Omental fat pad (tissue), 4 donors: ENCODE data around the gene KPTN. TPM values are rescaled to one million over a fixed set of nuclear protein-coding genes. Genes with fewer than 3 reads are reported as not detected.
A peak's percentile ranks its signal among the peaks of the same experiment; 100 is the strongest.

ENCODE experiments used
- ATAC-seq: fragments of 150-250 bp; one replicate; pipeline ENCODE4 v1.9.1; 2016; ENCODE audit warnings: mild to moderate bottlenecking, moderate library complexity; ENCODE audit not compliant: low FRiP score
- DNase-seq: peaks from one replicate; pipeline ENCODE4 v3.0.0-alpha.2; 2019; ENCODE audit warnings: low spot score
- total RNA-seq, 4 donors: library from RNA; depleted of rRNA; stranded (reverse); fragments of >200 nt; gene quantifications; one replicate each; pipeline ENCODE4 v1.1.0, GENCODE V29; 2016
- TF ChIP-seq, protein P1 (sequence below), 3 donors: fragments of 450-650 bp; IDR thresholded peaks; one replicate each; pipeline ENCODE4 v1.5.1; 2016 to 2017; ENCODE audit warnings: antibody characterized with exemption in 3 of 3, mild to moderate bottlenecking in 3 of 3, moderate library complexity in 2 of 3

Gene KPTN
- total RNA-seq, 4 donors from 2014 or later = 4.4 to 7.6 (median 5.5) TPM

DNA sequence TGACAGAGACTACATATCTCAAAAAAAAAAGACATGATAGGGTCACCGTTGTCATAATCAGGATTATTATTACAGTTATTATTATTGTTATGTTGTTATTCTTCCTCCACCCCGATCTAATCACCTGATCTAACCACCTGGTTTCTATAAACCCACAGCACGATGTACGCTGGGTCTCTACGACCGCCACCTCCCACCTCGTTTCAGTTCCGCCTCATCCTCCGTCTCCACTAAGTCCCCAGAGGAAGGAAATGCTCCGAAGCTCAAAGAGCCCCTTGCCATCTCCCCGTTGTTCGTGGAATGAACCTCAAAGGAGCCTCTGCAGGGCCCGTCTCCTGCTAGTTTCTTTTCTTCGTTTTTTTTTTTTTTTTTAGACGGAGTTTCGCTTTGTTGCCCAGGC lies 48.8 kb downstream of the KPTN start:
- ATAC-seq (no peak), DNase-seq (no peak)
- TF ChIP-seq, protein P1, sequence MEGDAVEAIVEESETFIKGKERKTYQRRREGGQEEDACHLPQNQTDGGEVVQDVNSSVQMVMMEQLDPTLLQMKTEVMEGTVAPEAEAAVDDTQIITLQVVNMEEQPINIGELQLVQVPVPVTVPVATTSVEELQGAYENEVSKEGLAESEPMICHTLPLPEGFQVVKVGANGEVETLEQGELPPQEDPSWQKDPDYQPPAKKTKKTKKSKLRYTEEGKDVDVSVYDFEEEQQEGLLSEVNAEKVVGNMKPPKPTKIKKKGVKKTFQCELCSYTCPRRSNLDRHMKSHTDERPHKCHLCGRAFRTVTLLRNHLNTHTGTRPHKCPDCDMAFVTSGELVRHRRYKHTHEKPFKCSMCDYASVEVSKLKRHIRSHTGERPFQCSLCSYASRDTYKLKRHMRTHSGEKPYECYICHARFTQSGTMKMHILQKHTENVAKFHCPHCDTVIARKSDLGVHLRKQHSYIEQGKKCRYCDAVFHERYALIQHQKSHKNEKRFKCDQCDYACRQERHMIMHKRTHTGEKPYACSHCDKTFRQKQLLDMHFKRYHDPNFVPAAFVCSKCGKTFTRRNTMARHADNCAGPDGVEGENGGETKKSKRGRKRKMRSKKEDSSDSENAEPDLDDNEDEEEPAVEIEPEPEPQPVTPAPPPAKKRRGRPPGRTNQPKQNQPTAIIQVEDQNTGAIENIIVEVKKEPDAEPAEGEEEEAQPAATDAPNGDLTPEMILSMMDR (IDR thresholded peaks at IDR 0.05) = no peak

DNA sequence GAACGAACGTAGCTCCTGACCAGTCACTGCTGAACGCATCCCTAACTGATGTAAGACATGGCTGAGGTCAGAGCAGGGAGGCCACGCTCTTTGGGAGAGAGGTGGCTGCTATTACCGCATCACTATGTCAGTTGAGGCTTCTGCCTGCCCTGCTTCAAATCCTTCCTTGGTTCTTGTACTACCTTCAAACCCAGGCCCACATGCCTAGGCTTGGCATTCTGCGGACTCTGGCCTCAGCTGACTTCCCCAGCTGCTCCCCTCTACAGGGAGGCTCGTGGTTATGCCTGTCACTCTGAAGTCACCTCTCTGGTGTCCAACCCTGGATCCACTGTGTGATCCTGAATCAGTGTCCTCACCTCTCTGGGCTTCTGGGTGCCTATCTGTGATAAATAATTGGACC lies 49.9 kb downstream of the KPTN start:
- TF ChIP-seq, protein P1 (IDR thresholded peaks at IDR 0.05) = no peak
- ATAC-seq (no peak), DNase-seq (no peak)

DNA sequence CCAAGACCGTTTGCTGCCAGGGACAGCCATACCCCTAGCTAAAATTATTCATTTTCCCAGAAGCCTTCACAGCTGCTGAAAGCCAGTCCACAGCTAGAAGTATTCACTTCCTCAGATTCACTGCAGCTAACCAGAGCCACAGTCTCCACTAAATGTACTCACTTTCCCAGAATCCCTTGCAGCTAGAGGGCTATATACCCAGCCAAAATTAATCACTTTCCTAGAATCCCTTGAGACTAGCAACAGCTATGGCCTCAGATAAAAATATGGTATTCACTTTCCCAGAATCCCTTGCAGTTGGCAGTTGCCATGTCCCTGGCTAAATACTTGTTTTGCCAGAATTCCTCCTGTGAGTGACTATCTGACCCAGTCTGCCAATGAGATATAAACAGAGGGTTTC lies 50.9 kb downstream of the KPTN start:
- ATAC-seq (no peak), DNase-seq (no peak)
- TF ChIP-seq, protein P1 (IDR thresholded peaks at IDR 0.05) = no peak

DNA sequence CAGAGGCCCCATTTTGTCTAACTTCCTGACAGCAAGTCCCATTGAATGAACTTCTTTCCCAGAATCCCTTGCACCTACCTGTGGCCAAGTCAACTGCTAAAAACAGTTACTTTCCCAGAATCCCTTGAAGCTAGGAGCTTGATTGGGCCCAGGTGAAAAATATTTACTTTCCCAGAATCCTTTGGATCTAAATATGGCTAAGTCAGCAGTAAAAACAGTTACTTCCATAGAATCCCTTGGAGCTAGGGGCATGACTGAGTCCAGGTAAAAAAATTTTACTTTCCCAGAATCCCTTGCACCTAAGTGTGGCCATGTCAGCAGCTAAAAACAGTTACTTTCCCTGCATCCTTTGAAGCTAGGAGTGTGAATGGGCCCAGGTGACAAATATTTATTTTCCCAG lies 51.5 kb downstream of the KPTN start:
- TF ChIP-seq, protein P1 (IDR thresholded peaks at IDR 0.05) = no peak
- DNase-seq (no peak), ATAC-seq (no peak)

DNA sequence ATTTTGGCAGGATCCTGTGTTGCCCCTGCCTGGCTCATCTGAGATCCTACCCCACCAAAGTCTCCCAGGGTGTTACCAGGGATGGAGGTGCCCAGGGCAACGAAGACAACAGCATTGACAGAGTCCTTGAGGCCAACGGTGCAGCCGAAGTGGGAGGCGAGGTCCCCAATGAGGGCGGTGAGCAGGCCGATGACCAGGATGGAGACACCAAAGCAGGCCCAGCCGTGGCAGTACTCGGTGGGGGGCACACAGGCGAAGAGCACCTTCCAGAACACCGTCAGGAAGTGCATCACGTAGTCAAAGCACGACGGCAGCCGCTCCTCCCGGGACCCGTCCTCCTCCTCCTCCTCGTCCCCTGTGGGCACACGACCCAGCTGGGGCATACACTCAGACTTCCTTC lies 51.9 kb downstream of the KPTN start:
- DNase-seq (no peak), ATAC-seq (no peak)
- TF ChIP-seq, protein P1 (IDR thresholded peaks at IDR 0.05) = no peak

DNA sequence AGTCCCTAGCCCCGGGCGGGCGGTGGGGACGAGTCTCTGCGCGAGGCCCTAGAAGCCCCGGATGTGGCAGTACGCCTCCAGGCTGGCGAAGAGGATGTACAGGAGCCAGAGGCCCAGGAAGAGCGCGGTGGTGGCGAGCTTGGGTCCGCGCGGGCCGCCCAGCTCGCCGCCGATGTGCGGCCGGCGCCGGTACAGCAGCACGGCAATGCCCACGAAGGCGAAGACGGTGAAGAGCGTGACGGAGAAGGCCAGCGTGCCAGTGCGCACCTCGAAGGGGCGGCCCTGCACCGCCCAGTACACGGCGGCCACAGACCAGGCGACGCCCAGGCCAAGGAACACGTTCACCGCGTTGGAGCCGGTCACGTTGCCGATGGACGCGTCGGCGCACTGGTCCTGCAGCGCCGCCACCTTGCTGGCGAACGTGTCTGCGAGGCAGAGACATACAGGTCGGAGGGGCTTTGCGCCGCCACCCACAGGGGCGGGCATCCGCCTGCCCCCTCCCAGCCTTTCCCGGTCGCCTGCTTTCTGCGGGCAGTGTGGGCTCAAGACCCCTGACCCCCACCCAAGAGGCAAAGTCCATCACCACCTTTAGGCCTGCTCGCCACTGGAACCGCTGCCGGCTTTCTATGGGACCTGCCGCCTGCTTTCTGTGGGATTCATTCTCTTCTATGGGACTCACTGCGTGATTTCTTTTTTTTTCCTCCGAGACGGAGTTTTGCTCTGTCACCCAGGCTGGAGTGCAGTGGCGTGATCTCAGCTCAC lies 53.8 kb downstream of the KPTN start:
- DNase-seq (no peak), ATAC-seq (peak; percentile 8)
- TF ChIP-seq, protein P1 (IDR thresholded peaks at IDR 0.05) = no peak

DNA sequence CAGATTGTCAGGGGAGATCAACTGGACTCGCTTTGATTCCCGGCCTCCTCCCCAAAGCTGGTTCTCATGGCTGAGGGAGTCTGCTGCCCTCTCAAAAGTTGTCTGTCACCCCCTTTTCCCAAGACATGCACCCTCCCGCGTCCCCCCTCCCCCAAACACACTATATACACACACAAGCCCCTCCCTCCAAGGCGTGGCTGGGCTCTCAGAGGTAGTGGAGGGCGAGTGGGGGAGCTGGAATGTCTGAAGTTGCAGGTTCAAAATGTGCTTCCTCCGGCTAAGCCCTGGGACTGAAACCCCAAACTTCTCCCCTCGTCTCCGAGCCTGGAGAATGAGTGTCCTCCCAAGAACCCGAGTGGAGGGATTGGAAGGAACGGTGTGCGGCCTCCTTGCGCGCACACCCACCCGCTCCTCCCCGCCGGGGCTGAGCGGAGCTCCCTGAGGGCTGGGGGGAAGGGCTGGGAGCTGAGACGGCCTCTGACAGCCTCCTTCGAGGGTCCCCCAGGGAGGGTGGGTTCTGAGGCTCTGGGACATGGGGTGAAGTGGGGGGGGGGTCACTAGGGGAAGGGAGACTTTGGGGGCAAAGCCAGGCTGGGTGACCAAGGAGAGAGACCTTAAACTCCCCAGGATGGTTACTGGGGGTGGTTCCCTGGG lies 54.8 kb downstream of the KPTN start:
- TF ChIP-seq, protein P1 (IDR thresholded peaks at IDR 0.05) = no peak
- no peak for ATAC-seq
- DNase-seq = no peak
